ENCODE measurements around the gene TOR1A.
A peak's percentile ranks its signal among the peaks of the same experiment; 100 is the strongest.

The TOR1A gene

GRCh38 chr9:129823935-129824601 lies at the start of gene TOR1A:
Gene TOR1A, minus strand, starts transcription at chr9:129824136. Its CDS starts 51 bp downstream, at chr9:129824085.
- peak; percentile 4 for FAIRE-seq

GRCh38 chr9:129871046-129871445 lies 47.1 kb upstream of the TOR1A start:
- no peak for FAIRE-seq

- no peak for FAIRE-seq
Measured at GRCh38 chr9:129869585-129870501, 45.9 kb upstream of the TOR1A start.

GRCh38 chr9:129868872-129869486 lies 45.0 kb upstream of the TOR1A start:
- no peak for FAIRE-seq

- FAIRE-seq: no peak
Measured at GRCh38 chr9:129868023-129868871, 44.3 kb upstream of the TOR1A start.

- FAIRE-seq: no peak
Measured at GRCh38 chr9:129867136-129868022, 43.4 kb upstream of the TOR1A start.

GRCh38 chr9:129866394-129867135 lies 42.6 kb upstream of the TOR1A start:
- FAIRE-seq: no peak

- FAIRE-seq: no peak
Measured at GRCh38 chr9:129865668-129866320, 41.9 kb upstream of the TOR1A start.

- no peak for FAIRE-seq
Measured at GRCh38 chr9:129864991-129865647, 41.2 kb upstream of the TOR1A start.

- no peak for FAIRE-seq
Measured at GRCh38 chr9:129863059-129863690, 39.2 kb upstream of the TOR1A start.

- no peak for FAIRE-seq
Measured at GRCh38 chr9:129861447-129861827, 37.5 kb upstream of the TOR1A start.

GRCh38 chr9:129860653-129861446 lies 36.9 kb upstream of the TOR1A start:
- no peak for FAIRE-seq

GRCh38 chr9:129858167-129858962 lies 34.4 kb upstream of the TOR1A start:
- FAIRE-seq: no peak

GRCh38 chr9:129857207-129857606 lies 33.3 kb upstream of the TOR1A start:
- no peak for FAIRE-seq

GRCh38 chr9:129854588-129855110 lies 30.7 kb upstream of the TOR1A start:
- FAIRE-seq: no peak

- no peak for FAIRE-seq
Measured at GRCh38 chr9:129853614-129854013, 29.7 kb upstream of the TOR1A start.

GRCh38 chr9:129852579-129852978 lies 28.6 kb upstream of the TOR1A start:
- no peak for FAIRE-seq
